GM12878 (cell line): ENCODE data around the gene RFX7. TPM values are rescaled to one million over a fixed set of nuclear protein-coding genes. Genes with fewer than 3 reads are reported as not detected.

Source experiments
- ATAC-seq: fragments of 200-7000 bp; cut with Tn5 transposase; 3 replicates; pipeline ENCODE4 v1.9.1; 2020; ENCODE audit warnings: mild to moderate bottlenecking, moderate library complexity
- BruUV-seq: library from RNA; stranded (reverse); fragments of 400-500 nt; replicated peaks from 2 replicates; lab custom pipeline; 2021; lab: Mats Ljungman, UMichigan
- CTCF ChIA-PET: fragments of 300-600 bp; sonication (Branson Sonifier 250); formaldehyde crosslinking; extraction: SDS; loops from one replicate; lab custom pipeline; 2021; ENCODE audit warnings: inconsistent platforms; lab: Yijun Ruan, JAX
- POLR2A ChIA-PET: fragments of 350-600 bp; formaldehyde crosslinking; extraction: SDS; loops from one replicate; lab custom pipeline; 2021; ENCODE audit warnings: inconsistent platforms; lab: Charles Lee
- RAD21 ChIA-PET: fragments of 300-600 bp; sonication (Branson Sonifier 250); formaldehyde crosslinking; loops from one replicate; lab custom pipeline; 2023; ENCODE audit warnings: antibody characterized with exemption; ENCODE audit not compliant: unreplicated experiment; lab: Charles Lee
- SMC1A ChIA-PET: fragments of 300-600 bp; sonication (Branson Sonifier 250); formaldehyde crosslinking; loops from one replicate; lab custom pipeline; 2023; ENCODE audit not compliant: unreplicated experiment, uncharacterized antibody; lab: Charles Lee
- DNase-seq: peaks from one replicate; pipeline ENCODE4 v3.0.0-alpha.2; 2011; ENCODE audit warnings: low read depth, low spot score
- FAIRE-seq: peaks from 3 replicates; lab custom pipeline; 2011; peaks lifted over from hg19 to GRCh38; lab: Jason Lieb, UNC
- H2AFZ ChIP-seq: 2 replicates; pipeline ENCODE4 v1.6.0; 2011; ENCODE audit warnings: low read depth, low read length, control low read depth; ENCODE audit not compliant: control insufficient read depth
- H3K27ac ChIP-seq: 2 replicates; pipeline ENCODE4 v1.5.1; 2011; ENCODE audit warnings: control low read depth; ENCODE audit not compliant: control insufficient read depth, insufficient read depth
- H3K27me3 ChIP-seq, 2 experiments: replicated peaks in 1 of 2; 2 replicates each; pipeline versions ENCODE4 v1.6.0 to v1.6.1; 2011; ENCODE audit warnings: low read length in 1 of 2; ENCODE audit not compliant: control insufficient read depth in 2 of 2, insufficient read depth in 2 of 2
- H3K36me3 ChIP-seq, 2 experiments: 2 replicates each; pipeline ENCODE4 v1.5.1; 2011; ENCODE audit warnings: low read length in 1 of 2; ENCODE audit not compliant: control insufficient read depth in 2 of 2, insufficient read depth in 2 of 2
- H3K4me1 ChIP-seq: 2 replicates; pipeline ENCODE4 v1.6.1; 2011; ENCODE audit warnings: mild to moderate bottlenecking, low read length, moderate library complexity, mixed read lengths; ENCODE audit not compliant: control insufficient read depth, insufficient read depth
- H3K4me2 ChIP-seq: 2 replicates; pipeline ENCODE4 v1.6.0; 2011; ENCODE audit warnings: control low read depth; ENCODE audit not compliant: control insufficient read depth, insufficient read depth
- H3K4me3 ChIP-seq: fragments of 200-600 bp; sonication (generic); 2 replicates; pipeline ENCODE4 v1.5.1; 2016
- H3K79me2 ChIP-seq: 2 replicates; pipeline ENCODE4 v1.6.0; 2011; ENCODE audit warnings: low read length; ENCODE audit not compliant: control insufficient read depth, insufficient read depth
- H3K9ac ChIP-seq: 2 replicates; pipeline ENCODE4 v1.8.0; 2011; ENCODE audit warnings: low read length, control low read depth, mixed read lengths; ENCODE audit not compliant: control insufficient read depth, insufficient read depth
- H3K9me3 ChIP-seq: replicated peaks from 3 replicates; pipeline ENCODE4 v1.5.1; 2011; ENCODE audit warnings: mild to moderate bottlenecking, low read length; ENCODE audit not compliant: control insufficient read depth, insufficient read depth
- H4K20me1 ChIP-seq: 2 replicates; pipeline ENCODE4 v1.6.0; 2011; ENCODE audit not compliant: control insufficient read depth, insufficient read depth
- CBFB ChIP-seq: IDR thresholded peaks from 2 replicates; pipeline ENCODE4 v1.6.1; 2016; ENCODE audit warnings: antibody characterized with exemption, low read depth
- CREM ChIP-seq: IDR thresholded peaks from 2 replicates; pipeline ENCODE4 v1.6.1; 2014; ENCODE audit warnings: antibody characterized with exemption, low read depth
- DPF2 ChIP-seq: fragments of 450-650 bp; IDR thresholded peaks from 2 replicates; pipeline ENCODE4 v1.6.1; 2017; ENCODE audit warnings: mild to moderate bottlenecking
- IKZF2 ChIP-seq, 2 experiments: fragments of 450-650 bp; IDR thresholded peaks; 2 replicates each; pipeline ENCODE4 v1.6.1; 2017; ENCODE audit warnings: mild to moderate bottlenecking in 2 of 2, moderate library complexity in 2 of 2
- NFIC ChIP-seq: IDR thresholded peaks from 2 replicates; pipeline ENCODE4 v1.6.1; 2012; ENCODE audit warnings: low read depth, mild to moderate bottlenecking, inconsistent platforms, low read length, moderate library complexity
- NR2C1 ChIP-seq: fragments of 450-650 bp; IDR thresholded peaks from 2 replicates; pipeline ENCODE4 v1.6.1; 2017; ENCODE audit warnings: antibody characterized with exemption, mild to moderate bottlenecking, moderate library complexity
- NR2F1 ChIP-seq: fragments of 450-650 bp; conservative IDR thresholded peaks from 2 replicates; pipeline ENCODE4 v1.6.1; 2017; ENCODE audit warnings: mild to moderate bottlenecking
- RELA ChIP-seq: fragments of 450-650 bp; IDR thresholded peaks from 2 replicates; pipeline ENCODE4 v1.8.0; 2014; ENCODE audit warnings: borderline replicate concordance; ENCODE audit not compliant: partially characterized antibody
- RUNX3 ChIP-seq: IDR thresholded peaks from 2 replicates; pipeline ENCODE4 v1.6.1; 2012; ENCODE audit warnings: low read length, inconsistent platforms
- WGBS: methylation state at CpG from one replicate; pipeline ENCODE4 v1.1.6; 2016; ENCODE audit warnings: low lambda C conversion rate; ENCODE audit not compliant: insufficient replicate concordance, insufficient coverage; ENCODE audit errors: missing lambda C conversion rate; 5-methylcytosine and 5-hydroxymethylcytosine counted together
- in situ Hi-C: fragments of 300-500 bp; cut with MboI; formaldehyde crosslinking; loops from 9 replicates; pipeline ENCODE4 v1.14.3; 2018; ENCODE audit warnings: mixed read lengths
- intact Hi-C: fragments of 100-400 bp; cut with micrococcal nuclease; formaldehyde crosslinking; loops from one replicate; pipeline ENCODE4 v1.14.2; 2022; ENCODE audit not compliant: unreplicated experiment
- polyA plus RNA-seq, 11 experiments: library from polyadenylated mRNA; depleted of rRNA in 4 of 11; unstranded in 6 of 11; stranded (reverse) in 5 of 11; fragments of >200 nt; fragmentation: Nextera tagmentation in 4 of 11; fragmentation: Illumina TruSeq in 1 of 11; extraction: Ambion mirVana in 4 of 11; extraction: Trizol in 1 of 11; gene quantifications; 1 replicate in 1 of 11; 2 replicates in 10 of 11; pipeline versions ENCODE4 v1.2.1 to v1.2.3, GENCODE V29; 2011 to 2016; ENCODE audit warnings: inconsistent platforms in 2 of 11, missing spikeins in 2 of 11, low read depth in 1 of 11
- total RNA-seq, 4 experiments: library from RNA; depleted of rRNA in 3 of 4; stranded (reverse); fragments of >200 nt in 3 of 4; fragmentation: Illumina TruSeq in 1 of 4; extraction: Trizol in 1 of 4; gene quantifications; 2 replicates each; pipeline versions ENCODE4 v1.2.1 to v1.2.3, GENCODE V29; 2013 to 2021

The RFX7 gene
- total and polyA plus RNA-seq, 10 of the 15 experiments (the other 5 are each of a cell fraction or from before 2014, with no cell fraction given) = 3.2 to 31.4 (median 10.7) TPM

GRCh38 chr15:56207711-56208110 is 36.0 kb downstream of the RFX7 start:
- Histone ChIP-seq H3K9me3 (peaks cover 6% of the 10 kb centered on the region), H3K79me2 (peaks cover 83% of the 10 kb centered on the region), H3K27me3 (no peaks in the 10 kb centered on the region), H3K27ac (peak overlapping the region; percentile 66), H3K36me3 (no peaks in the 10 kb centered on the region; a peak in 1 of 4 replicates), H3K4me3 (peak overlapping the region; percentile 14; the same call in 1 of the 2 replicates), H3K9ac (no peak overlapping the region), H3K4me1 (peaks cover 28% of the 10 kb centered on the region), H2AFZ (no peak overlapping the region), H3K4me2 (peak overlapping the region; percentile 72), H4K20me1 (no peaks in the 10 kb centered on the region)
- ChIA-PET RAD21 (interaction anchor here (1.9 kb wide), 1 partner anchor 37 kb away, joined by 10 read pairs; no protein-coding TSS in a partner anchor), POLR2A (no interaction called here), SMC1A (interaction anchor here (0.6 to 2.2 kb wide), 6 partner anchors 13 to 111 kb away, joined by 3 to 6 read pairs (median 4); no protein-coding TSS in a partner anchor), CTCF (interaction anchor here (0.7 to 3.4 kb wide), 3 partner anchors 35 to 41 kb away, joined by 3 to 18 read pairs (median 3); no protein-coding TSS in a partner anchor)
- ATAC-seq (peak; percentile 58), FAIRE-seq (no peak), DNase-seq (peak; percentile 31)
- 0% methylated on average over 1 of the region's 1 CpG for WGBS
- in situ Hi-C loops = no loop called here
- TF ChIP-seq NFIC (peak; percentile 45; the same call in 1 of the 2 replicates), IKZF2 (IDR thresholded peaks at IDR 0.05) (peak in 1 of 2 experiments; percentile 19; a peak in 1 of 4 replicates), NR2C1 (peak; percentile 49; the same call in 1 of the 2 replicates), DPF2 (no peak), RUNX3 (peak; percentile 89), RELA (no peak), CREM (0 out of 2 replicates have a peak, but pooled peaks have one; percentile 13), CBFB (0 out of 2 replicates have a peak, but pooled peaks have one; percentile 42), NR2F1 (peak; percentile 45; the same call in 1 of the 2 replicates)
- intact Hi-C loops = no loop called here
- no TSS peak for BruUV-seq
